HepG2 (cell line): ENCODE results near the gene GRM6. TPM values are rescaled to one million over a fixed set of nuclear protein-coding genes. Genes with fewer than 3 reads are reported as not detected.

Experiments
- ASH2L ChIP-seq: fragments of 300-600, 200-600 bp; sonication (generic); IDR thresholded peaks from 2 replicates; pipeline ENCODE4 v1.7.0; 2017; ENCODE audit warnings: low read depth, mild to moderate bottlenecking, moderate library complexity, mixed read lengths, low read length; ENCODE audit not compliant: insufficient read length
- ATAD3A ChIP-seq: sonication (generic); formaldehyde crosslinking; IDR thresholded peaks from 2 replicates; pipeline ENCODE4 v1.4.0; 2020; ENCODE audit warnings: missing genetic modification reagents
- KDM4B ChIP-seq: sonication (generic); formaldehyde crosslinking; IDR thresholded peaks from 2 replicates; pipeline ENCODE4 v1.4.0; 2020; ENCODE audit warnings: missing genetic modification reagents
- KIAA2018 ChIP-seq: sonication (generic); formaldehyde crosslinking; IDR thresholded peaks from 2 replicates; pipeline ENCODE4 v1.5.0; 2020; ENCODE audit warnings: mild to moderate bottlenecking, missing genetic modification reagents, borderline replicate concordance
- MZF1 ChIP-seq: sonication (generic); formaldehyde crosslinking; IDR thresholded peaks from 2 replicates; pipeline ENCODE4 v1.8.1; 2023; ENCODE audit warnings: mild to moderate bottlenecking, missing genetic modification reagents, borderline replicate concordance
- NFIB ChIP-seq: sonication (generic); formaldehyde crosslinking; IDR thresholded peaks from 2 replicates; pipeline ENCODE4 v1.9.0; 2021; ENCODE audit warnings: missing genetic modification reagents, mild to moderate bottlenecking, borderline replicate concordance
- RFX3 ChIP-seq: IDR thresholded peaks from 2 replicates; pipeline ENCODE4 v1.6.1; 2016; ENCODE audit warnings: missing biosample characterization, missing genetic modification reagents
- SOX13 ChIP-seq, 3 experiments: fragments of 450-650 bp in 1 of 3; sonication (generic) in 1 of 3; formaldehyde crosslinking in 1 of 3; IDR thresholded peaks in 2 of 3; conservative IDR thresholded peaks in 1 of 3; 2 replicates each; pipeline versions ENCODE4 v1.5.0 to v1.6.1; 2016 to 2020; ENCODE audit warnings: antibody characterized with exemption in 1 of 3, mild to moderate bottlenecking in 1 of 3, missing compliant biosample characterization in 1 of 3, missing genetic modification reagents in 1 of 3, moderate library complexity in 1 of 3
- TEAD2 ChIP-seq: sonication (generic); formaldehyde crosslinking; IDR thresholded peaks from 2 replicates; pipeline ENCODE4 v1.9.0; 2021; ENCODE audit warnings: missing genetic modification reagents
- ZBTB34 ChIP-seq: sonication (generic); formaldehyde crosslinking; IDR thresholded peaks from 2 replicates; pipeline ENCODE4 v1.8.0; 2022; ENCODE audit warnings: mild to moderate bottlenecking, missing genetic modification reagents
- ZFYVE20 ChIP-seq: sonication (generic); formaldehyde crosslinking; IDR thresholded peaks from 2 replicates; pipeline ENCODE4 v1.8.0; 2023; ENCODE audit warnings: low read depth, mild to moderate bottlenecking, moderate library complexity, missing genetic modification reagents, borderline replicate concordance
- ZNF501 ChIP-seq: sonication (generic); formaldehyde crosslinking; IDR thresholded peaks from 2 replicates; pipeline ENCODE4 v1.5.1; 2020; ENCODE audit warnings: mild to moderate bottlenecking, moderate library complexity, missing genetic modification reagents
- ZNF674 ChIP-seq: sonication (generic); formaldehyde crosslinking; IDR thresholded peaks from 2 replicates; pipeline ENCODE4 v1.5.0; 2020; ENCODE audit warnings: low read depth, mild to moderate bottlenecking, missing genetic modification reagents
- ZSCAN25 ChIP-seq: sonication (generic); formaldehyde crosslinking; IDR thresholded peaks from 2 replicates; pipeline ENCODE4 v1.8.0; 2022; ENCODE audit warnings: mild to moderate bottlenecking, missing genetic modification reagents
- polyA plus RNA-seq, 8 experiments: library from polyadenylated mRNA; depleted of rRNA in 3 of 8; stranded (reverse) in 7 of 8; unstranded in 1 of 8; fragments of >200 nt; fragmentation: Illumina TruSeq in 4 of 8; extraction: Trizol in 4 of 8; gene quantifications; 2 replicates each; pipeline versions ENCODE4 v1.2.1 to v1.2.3, GENCODE V29; 2011 to 2016; ENCODE audit warnings: low read depth in 4 of 8, missing spikeins in 1 of 8, mixed read lengths in 1 of 8; ENCODE audit not compliant: insufficient read depth in 1 of 8
- total RNA-seq, 5 experiments: library from RNA; depleted of rRNA; stranded (reverse); fragments of >200 nt; fragmentation: Illumina TruSeq; extraction: Trizol; gene quantifications; 2 replicates each; pipeline ENCODE4 v1.2.3, GENCODE V29; 2016; ENCODE audit warnings: low read depth in 1 of 5
- TF ChIP-seq, protein P1 (sequence below): sonication (generic); formaldehyde crosslinking; IDR thresholded peaks from 2 replicates; pipeline ENCODE4 v1.9.0; 2021; ENCODE audit warnings: missing genetic modification reagents, borderline replicate concordance
- TF ChIP-seq, protein P2 (sequence below): sonication (generic); formaldehyde crosslinking; IDR thresholded peaks from 2 replicates; pipeline ENCODE4 v1.4.0; 2020; ENCODE audit warnings: mild to moderate bottlenecking, missing genetic modification reagents

GRM6 gene
- total and polyA plus RNA-seq, 2 of the 13 experiments (the other 11 are each of a cell fraction or from before 2014, with no cell fraction given): not detected

DNA sequence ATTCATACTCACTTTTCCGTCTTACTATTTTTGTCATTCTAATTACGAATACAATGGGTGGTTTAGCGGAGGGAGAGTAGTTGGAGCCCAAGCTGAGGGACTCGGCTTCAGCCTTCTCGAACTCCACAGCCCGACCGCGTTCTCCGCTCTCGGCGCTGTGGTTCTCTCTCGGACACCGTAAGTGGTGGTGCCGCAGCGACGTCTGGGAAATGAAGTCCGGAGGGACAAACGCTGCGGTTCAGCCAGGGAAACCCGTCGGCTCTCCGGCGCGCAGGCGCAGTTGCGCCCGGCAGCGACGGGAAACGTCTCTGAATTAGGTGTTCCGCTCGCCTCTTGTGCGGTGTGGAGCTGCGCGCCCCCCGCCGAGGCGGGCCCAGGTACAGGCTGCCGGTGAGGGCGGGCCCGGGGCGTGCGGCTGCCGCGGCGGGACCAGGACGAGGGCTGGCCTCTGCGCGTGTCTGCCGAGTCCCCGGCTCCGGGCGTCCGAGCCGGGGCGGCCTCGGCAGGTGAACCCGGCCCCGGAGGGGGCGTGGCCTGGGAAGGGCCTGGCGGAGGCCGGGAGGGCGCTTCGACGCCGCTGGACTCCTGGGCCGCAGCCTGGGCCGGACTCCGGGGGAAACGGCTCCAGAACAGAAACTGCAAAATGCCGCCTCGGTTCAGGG is 28.5 kb upstream of the GRM6 start, which contains the start of gene ZNF879 (continued):
- TF ChIP-seq RFX3 (no peak), ASH2L (no peak), ZNF674 (CRISPR knock-in tag) (no peak), ATAD3A (CRISPR knock-in tag) (no peak), ZFYVE20 (CRISPR knock-in tag) (no peak), KDM4B (CRISPR knock-in tag) (no peak), ZBTB34 (no peak), MZF1 (CRISPR knock-in tag) (no peak), KIAA2018 (CRISPR knock-in tag) (no peak), ZNF501 (CRISPR knock-in tag) (peak; percentile 64; the same call in 1 of the 2 replicates), SOX13 (IDR thresholded peaks at IDR 0.05) (no peak), SOX13 (CRISPR knock-in tag; conservative IDR thresholded peaks at IDR 0.05 in 1 of 2, IDR thresholded peaks at IDR 0.05 in 1 of 2) (no peak), ZSCAN25 (CRISPR knock-in tag) (no peak), TEAD2 (CRISPR knock-in tag) (peak; percentile 73; the same call in 1 of the 2 replicates), NFIB (CRISPR knock-in tag) (no peak)
- TF ChIP-seq, protein P1, sequence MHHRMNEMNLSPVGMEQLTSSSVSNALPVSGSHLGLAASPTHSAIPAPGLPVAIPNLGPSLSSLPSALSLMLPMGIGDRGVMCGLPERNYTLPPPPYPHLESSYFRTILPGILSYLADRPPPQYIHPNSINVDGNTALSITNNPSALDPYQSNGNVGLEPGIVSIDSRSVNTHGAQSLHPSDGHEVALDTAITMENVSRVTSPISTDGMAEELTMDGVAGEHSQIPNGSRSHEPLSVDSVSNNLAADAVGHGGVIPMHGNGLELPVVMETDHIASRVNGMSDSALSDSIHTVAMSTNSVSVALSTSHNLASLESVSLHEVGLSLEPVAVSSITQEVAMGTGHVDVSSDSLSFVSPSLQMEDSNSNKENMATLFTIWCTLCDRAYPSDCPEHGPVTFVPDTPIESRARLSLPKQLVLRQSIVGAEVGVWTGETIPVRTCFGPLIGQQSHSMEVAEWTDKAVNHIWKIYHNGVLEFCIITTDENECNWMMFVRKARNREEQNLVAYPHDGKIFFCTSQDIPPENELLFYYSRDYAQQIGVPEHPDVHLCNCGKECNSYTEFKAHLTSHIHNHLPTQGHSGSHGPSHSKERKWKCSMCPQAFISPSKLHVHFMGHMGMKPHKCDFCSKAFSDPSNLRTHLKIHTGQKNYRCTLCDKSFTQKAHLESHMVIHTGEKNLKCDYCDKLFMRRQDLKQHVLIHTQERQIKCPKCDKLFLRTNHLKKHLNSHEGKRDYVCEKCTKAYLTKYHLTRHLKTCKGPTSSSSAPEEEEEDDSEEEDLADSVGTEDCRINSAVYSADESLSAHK: no peak
- TF ChIP-seq, protein P2, sequence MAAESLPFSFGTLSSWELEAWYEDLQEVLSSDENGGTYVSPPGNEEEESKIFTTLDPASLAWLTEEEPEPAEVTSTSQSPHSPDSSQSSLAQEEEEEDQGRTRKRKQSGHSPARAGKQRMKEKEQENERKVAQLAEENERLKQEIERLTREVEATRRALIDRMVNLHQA (CRISPR knock-in tag): no peak
